ENCODE data around the gene RBM23.

- no peak for TF ChIP-seq CTCF (conservative IDR thresholded peaks at IDR 0.05 in 1 of 2, IDR thresholded peaks at IDR 0.05 in 1 of 2; ENCODE audit: extremely low read depth in 1 of 2, insufficient read depth in 1 of 2, low read depth in 1 of 2, low read length in 2 of 2)
- TF ChIP-seq EZH2 (IDR thresholded peaks at IDR 0.05; ENCODE audit: borderline replicate concordance, low read length) = no peak
Measured at GRCh38 chr14:22875748-22876319, 43.1 kb downstream of the RBM23 start.

Measured in mammary epithelial cell (primary cell).